HG02840 (cell line): ENCODE data around the gene GRK3.

Experiments
- ATAC-seq: cut with Tn5 transposase; IDR thresholded peaks from one replicate; pipeline ENCODE4 v1.9.1; 2021; ENCODE audit warnings: mild to moderate bottlenecking, moderate library complexity, moderate number of reproducible peaks; ENCODE audit not compliant: unreplicated experiment, low FRiP score

The GRK3 gene

DNA sequence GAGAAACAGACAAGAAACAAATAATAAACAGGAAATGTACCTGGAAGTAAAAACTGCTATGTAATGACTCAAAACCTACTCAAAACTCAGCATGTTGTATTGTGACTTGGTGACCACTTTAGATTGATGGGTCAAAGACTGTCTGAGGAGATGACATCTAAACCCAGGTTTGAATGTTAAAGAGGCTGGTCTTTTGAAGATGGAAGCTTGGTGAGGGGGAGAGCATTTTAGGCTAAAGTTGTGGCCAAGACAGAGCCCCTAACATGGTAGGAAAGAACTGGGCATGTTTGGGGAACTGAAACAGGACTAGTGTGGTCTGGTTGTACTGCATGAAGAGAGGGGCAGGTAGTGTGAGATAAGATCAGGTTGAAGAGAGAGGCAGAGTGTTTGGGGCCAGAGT lies 92.2 kb downstream of the GRK3 start:
- ATAC-seq: no peak

DNA sequence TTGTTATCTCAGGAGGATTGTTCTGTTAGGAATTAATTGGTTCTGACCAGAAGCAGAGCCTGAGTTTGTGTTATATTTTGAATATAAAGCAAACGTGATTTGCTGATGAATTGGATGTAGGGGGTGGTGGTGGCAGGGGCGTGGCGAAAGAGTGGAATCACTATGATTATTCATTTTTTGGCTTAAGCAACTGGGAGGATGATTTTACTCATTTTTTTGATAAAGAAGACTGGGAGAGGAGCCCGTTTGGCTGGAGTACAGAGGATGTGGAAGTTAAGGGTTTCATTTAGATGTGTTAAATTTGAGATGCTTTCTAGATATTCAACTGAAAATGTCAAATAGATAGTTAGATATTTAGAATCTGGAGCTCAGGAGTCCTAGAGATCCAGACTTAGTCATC lies 94.2 kb downstream of the GRK3 start:
- ATAC-seq: no peak

DNA sequence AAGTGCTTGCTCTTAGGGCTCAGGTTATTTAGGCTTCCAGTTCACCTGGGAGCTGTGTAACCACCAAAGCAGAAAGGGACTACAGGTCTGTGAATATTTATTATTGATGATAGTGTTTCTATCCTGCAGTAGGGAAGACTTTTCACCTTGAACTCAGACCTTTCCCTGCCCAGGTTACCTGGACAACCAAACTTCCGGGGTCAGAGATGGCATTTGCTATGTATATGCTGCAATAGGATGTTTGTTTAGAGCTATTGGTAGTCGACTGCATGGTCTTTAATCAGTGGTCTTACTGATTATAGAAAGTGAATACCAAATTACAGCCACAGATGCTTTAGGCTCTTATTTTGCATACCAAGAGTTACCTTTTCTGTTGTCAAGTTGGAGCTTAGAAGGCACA lies 94.9 kb downstream of the GRK3 start:
- ATAC-seq: no peak

DNA sequence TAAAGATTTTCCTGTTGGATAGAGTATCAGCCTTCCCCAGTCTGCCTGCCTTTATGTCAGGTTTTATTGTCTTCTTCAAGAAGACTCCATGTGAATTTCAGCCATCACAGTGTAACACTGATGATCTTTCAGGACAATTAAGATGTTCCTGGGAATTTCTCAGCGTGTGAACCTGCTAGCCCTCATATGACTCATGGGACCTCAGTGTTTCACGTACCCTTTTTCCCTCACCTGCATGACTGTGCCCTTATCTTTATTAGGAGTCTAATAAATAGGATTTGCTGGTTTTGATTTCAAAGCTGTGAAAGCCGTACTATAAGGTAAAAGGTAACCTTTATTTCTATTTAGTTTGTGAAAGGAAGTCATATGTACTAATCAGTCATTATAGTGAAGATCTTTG lies 95.9 kb downstream of the GRK3 start:
- ATAC-seq: no peak

DNA sequence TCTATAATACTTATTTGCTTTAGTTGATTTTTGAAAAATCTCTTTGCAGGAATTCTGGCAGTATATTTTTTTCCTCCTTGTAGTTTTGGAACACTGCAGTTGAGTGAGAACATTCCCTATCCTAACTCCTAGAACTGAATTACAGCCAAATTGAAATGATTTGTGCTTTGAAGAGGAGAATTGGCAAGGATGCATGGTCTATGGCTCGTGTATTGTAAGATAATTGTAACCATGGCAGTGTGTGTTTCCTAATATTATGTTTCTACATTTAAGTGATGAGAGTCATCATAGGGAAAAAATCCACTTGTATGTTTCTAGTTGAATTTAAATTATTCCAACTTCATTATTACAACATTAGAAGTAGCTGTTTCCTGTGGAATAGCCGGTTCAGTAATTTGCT lies 96.6 kb downstream of the GRK3 start:
- no peak for ATAC-seq

DNA sequence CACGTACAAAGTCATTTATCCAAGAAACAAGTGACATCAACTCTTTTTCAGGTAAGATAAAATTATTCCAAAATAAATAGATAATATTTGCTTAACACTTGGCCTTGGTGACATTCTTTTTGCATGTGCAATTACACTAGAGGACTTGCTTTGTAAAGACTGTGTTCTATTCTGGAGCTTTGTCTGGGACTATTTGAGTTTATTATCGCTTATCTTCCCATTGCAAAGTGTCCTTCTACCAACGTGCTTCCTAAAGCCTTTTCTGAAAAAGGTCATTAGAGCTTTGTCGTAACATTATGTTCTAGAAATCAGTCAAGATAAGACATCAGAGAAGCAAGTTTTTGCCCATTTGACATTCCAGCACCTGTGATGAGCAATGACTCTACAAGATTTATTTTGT lies 99.2 kb downstream of the GRK3 start:
- no peak for ATAC-seq

DNA sequence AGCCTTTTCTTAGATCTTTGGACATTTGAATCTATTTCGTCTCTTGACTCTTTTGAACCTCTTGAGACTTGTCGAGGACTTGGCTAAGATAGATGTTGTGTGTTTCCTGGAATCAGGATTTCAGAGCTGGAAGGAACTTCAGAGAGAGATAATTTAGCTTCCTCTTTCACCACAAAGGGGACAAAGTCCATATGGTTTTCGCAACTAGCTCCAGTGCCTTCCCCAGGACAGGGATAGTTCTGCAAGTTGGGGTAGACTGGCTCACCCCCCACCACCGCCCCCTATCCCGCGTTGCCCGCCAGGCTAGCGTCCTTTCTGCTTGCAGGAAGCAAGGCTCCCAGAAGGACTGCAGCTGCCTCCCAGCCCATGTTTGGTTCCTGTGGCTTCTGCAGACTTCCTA lies 101.8 kb downstream of the GRK3 start:
- no peak for ATAC-seq

DNA sequence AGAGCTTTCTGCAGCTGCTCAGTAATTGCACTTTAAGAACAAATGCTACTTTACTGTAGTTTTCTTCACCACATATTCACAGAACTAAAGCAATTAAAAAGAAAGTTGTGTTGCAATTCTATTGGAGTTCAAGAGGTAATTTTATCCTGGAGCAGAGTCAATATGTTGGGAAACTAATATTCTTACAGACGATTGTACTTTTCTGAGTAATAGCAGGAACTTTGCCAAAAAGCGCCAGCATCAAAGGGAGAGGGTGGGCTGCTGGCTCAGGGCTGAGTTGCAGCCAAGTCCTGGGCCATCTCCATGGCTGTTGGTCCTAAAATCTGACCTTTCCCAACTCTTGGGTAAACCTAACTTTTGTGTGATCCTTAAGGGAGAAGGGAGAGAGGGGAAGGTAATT lies 104.0 kb downstream of the GRK3 start:
- no peak for ATAC-seq

DNA sequence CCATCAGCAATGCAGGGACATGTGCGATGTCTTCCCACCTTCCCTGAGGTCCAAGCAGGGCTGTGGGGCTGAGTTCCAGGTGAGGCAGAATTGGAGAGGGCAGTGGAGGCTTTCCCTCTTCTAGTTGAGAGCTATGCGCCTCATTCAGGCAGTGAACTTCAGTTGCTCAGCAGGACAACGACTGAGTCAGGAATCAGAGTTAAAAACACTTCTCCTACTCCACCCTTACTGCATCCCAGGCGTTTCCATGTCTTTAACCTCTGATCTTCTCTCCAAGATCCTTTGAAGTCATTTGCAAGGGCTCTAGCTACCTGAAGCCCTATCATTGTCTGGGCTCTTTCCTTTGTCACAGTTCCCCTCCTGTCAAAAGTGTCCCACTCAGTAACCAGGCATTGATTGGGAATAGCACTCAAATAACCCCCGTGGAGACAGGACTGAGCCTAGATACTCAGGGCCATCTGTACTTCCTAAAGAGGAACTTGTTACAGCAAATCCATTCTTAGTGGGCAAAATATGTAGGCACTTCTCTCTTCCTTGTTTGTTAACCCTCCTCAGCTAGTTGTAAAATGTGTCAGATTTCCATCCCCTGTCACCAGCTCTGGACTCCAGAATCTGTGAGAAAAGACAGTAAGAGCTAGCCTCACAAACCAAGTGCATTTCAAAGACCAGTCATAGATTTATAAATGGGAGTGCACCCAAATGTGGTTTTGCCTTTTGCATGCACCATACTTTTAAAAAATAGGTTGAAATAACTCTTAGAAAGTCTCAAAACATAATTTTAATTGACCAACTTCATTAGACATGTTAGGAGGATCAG lies 105.0 kb downstream of the GRK3 start:
- ATAC-seq: no peak

DNA sequence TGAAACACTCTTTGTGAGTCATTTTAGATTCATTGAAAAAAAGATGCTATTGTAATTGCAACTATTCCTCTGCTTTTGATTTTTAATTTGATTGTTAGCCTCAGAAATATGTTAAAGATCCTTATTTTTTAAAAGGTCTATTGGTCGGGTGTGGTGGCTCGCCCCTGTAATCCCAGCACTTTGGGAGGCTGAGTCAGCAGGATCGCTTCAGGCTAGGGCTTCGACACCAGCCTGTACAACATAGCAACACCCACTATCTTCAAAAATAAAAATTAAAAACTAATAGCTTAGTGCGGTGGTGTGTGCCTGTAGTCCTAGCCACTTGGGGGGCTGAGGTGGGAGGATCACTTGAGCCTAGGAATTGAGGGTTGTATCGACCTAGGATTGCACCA lies 105.6 kb downstream of the GRK3 start:
- ATAC-seq: no peak

DNA sequence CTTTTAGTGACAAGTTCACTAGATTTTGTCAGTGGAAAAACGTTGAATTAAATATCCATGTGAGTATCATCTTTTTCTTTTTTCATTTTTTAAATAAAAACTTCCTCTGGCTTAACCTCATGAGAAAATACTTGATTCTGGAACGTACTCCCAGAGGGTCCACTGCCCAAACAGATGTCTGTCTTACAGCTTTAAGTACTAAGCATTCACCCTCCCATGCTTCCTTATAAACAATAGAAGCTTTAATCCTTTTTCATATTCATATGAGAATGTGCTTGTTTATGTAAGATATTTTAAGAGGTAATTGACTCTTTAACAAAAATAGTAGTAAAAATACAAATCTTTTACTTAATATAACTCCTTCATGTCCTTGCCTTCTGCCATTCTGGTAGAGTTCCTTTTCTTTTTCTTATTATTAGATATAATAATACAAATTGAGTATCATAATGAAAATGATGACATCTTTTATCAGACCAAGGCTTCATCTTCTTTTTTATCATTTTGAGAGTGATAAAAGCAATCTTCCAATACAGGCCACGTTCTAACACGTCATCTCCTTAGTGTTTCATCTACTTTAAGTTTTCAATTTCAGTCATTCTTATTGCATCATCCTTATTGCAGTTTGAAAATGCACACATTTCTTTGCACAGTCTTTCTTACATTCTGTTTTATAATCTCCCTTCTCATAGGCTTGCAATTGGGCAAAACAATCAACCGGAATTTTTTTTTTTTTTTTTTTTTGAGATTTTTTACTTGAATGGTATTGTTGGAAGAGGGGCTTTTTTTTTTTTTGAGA lies 108.0 kb downstream of the GRK3 start:
- no peak for ATAC-seq

DNA sequence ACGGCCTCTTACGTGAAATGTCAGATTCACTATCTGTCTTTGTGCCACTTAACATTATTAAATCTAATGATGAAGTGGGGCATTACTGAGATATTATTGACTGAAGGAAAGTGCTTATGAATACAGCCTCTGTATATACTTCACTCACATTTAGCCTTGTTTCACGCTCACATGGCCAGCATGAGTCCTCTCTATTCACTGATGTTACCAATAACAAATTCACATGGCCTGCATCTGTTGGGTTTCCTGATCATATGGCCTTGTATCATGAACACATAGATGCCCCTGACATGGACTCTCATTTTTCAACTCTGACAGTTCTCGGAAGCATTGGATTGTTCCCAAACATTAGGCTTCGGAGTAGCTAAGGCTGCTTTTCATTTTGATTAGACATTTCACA lies 109.2 kb downstream of the GRK3 start:
- no peak for ATAC-seq

DNA sequence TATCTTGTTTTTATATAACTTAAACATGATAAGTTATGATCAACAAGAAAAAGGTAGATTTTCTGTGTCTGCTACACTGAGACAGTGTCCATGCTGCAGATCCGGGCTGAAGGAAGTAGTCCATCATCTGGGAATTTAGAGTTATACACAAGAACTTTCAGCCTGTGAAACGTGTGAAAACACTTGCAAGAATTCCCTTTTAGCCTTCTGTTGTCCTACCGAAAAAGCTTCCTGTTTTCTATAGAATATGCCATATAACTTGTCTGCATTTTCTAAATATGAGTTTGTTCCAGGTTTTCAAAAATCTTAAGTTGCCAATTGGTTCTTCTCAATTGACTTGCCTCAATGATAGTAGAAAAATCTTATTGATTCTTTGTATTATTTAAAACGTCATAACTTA lies 113.2 kb downstream of the GRK3 start:
- ATAC-seq: no peak

DNA sequence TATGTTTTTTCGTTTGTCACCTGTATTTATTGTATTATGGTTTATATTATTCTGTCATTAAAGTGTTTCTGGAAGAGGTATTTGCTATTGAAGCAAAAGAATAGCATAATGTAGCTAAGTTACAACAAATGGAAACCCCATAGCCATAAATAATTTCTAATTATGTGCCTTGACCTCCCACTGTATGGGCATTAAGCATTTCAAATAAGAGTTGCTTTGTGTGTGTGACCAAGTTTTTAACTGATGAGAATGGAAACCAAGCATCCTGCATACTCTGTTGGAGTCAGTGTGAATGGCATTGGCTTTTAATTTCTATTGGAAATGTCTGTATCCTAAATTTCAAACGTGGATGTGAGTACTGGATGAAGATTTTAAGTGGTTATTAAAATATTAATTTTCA lies 115.6 kb downstream of the GRK3 start:
- no peak for ATAC-seq

DNA sequence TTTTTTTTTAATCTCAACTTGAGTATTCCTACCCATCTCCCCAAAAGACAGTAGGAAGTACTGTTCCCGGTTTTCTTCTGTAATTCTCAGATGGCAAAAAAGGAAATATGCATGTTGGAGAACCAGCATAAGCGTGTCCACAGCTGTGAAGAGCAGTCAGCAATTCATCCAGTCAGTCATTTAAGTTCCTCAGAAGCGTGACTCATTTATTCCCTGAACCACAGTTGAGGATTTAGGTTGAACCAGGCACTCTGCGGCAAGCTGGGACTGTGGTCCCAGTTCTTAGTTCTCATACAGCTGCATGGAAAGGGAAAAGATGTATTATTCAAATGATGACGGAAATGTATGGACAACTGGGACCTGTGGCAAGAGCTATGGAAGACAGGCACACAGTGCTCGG lies 116.5 kb downstream of the GRK3 start:
- ATAC-seq: no peak

DNA sequence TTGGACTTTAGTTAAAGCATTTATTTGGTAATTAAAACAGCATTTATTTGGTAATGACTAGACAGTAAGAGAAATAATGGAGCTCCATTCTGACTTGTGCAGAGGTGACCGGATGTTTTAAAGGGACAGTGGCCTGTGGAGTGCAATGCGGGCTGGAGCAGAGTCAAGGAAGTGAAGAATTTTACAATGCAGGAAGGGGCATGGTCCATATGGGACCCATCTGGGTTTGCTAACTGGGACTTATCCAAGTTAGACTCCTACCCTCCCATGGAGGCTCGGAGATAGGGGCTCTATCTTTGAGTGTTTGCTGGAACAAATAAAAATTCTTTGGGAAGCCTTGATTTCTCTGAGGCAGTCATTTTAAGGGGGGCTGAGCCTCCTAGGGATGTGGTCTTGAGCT lies 117.6 kb downstream of the GRK3 start:
- ATAC-seq: no peak

DNA sequence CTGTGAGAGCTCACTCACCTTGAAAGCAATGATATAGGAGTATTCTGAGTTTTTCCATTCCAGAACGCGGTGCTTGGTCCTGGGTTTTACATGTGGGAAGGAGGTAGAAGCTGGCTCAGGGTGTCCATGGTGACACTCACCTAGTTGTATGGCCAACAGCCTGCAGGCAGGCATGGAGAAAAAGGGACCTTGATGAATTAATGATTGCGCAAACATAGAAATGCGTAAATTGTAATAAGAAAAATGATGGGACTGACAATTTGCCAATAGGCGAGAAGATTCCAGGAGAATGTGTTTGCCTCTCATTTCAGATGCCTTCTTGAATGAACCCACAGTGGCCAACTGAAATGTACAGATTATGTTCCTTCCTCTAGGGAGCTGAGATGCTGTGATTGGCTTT lies 124.2 kb downstream of the GRK3 start:
- no peak for ATAC-seq

DNA sequence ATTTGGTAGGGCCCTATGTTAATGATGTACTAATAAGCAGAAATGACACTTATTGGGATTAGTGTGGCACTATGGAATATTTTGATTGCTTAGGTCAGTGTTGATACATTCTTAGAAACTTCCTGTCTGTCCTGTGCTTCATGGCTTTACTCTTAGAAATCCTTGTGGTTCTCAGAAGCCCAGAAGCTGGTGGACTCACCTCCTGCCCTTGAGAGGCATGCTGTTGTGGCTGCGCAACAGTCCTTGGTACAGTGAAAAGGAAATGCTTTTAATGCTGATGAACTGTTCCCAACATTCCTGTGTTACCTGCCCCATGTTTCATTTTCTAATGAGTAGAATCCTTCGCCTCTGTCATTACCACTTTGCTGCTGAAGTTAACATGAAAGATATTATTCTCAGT lies 125.2 kb downstream of the GRK3 start:
- ATAC-seq: no peak

DNA sequence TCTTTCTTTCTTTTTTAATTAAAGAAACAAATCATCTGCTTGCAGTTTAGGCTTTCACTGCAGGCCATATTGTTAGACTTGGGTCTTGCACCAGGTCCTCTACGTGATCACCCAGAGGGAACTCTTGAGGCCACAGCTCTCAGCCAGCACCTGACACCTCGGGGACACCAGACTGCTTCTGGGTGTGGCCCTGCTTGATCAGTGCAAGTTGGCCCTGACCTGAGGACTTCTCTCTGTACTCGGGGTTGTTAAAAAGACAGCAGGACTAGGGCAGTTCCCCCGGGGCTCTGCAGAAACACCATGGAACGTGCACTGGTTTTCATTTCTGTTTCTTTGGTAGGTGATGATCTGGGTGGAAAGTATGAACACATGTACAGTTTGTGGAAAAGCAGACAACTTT lies 126.3 kb downstream of the GRK3 start:
- ATAC-seq: no peak

DNA sequence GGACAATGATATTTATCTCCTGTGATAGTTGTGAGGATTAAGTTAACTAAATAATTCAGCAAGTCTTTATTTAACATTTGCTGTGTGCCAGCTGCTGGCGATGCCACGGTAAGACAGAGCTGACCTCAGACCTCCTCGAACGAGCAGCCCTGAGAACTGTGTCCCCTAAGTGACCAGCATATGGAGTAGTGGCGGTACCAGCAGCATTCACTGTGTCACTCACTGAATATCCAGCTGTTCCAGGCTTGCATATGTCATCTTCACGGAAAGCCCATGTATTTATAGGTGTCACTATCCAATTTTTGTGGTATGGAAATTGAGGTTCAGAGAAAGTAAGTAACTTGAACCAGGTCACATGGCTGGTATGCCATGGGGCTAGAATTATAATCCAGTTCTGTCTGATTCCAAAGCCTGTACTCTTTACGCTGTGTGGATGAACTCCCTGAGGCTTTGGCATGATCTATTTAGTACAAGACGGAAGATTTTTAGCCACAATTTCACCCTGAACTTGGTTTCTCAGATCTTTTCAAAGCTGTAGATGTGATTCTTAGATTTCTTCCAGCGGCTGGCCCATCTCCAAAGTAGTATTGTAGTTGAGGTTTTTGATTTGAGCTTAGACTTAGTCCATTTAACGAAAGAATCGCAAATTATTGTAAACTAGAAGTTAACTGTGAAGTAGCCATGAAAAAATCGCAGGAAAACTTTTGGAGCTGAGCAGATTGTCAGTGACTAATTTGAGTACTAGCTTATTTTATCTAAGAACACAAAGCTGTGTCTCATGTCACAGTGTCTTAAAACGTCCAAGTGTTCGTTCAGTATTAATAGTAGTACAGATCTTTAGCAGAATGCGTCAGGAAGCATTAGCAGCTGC lies 128.2 kb downstream of the GRK3 start:
- no peak for ATAC-seq

DNA sequence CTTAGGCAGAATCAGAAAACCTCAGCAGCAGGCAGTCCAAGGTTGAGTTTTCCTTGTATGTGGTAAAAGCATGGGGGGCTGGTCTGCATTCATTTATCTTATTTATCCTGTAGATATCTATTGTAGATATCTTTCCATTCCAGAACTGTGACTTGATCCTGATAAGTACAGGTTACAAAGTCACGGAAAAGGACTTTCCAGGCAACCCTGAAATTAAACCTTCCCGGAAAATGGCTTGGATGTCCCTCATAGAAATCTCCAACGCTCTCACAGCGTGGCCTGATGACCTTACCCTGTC lies 128.7 kb downstream of the GRK3 start:
- ATAC-seq: no peak
